ENCODE measurements around the gene OXLD1.

The OXLD1 gene

GRCh38 chr17:81690066-81690465 is 23.7 kb upstream of the OXLD1 start:
- DNase-seq (ENCODE audit: low read depth), result no peak
- no peak overlapping the region for H3K4me3 ChIP-seq (ENCODE audit: control insufficient read depth, low read depth, low read length)
- no peak for TF ChIP-seq CTCF (IDR thresholded peaks at IDR 0.05; ENCODE audit: control insufficient read depth, insufficient read depth, low read depth, low read length, missing control alignments)

- TF ChIP-seq CTCF (IDR thresholded peaks at IDR 0.05; ENCODE audit: control insufficient read depth, insufficient read depth, low read depth, low read length, missing control alignments), result no peak
- DNase-seq (ENCODE audit: low read depth), result no peak
- H3K4me3 ChIP-seq (ENCODE audit: control insufficient read depth, low read depth, low read length), result no peak overlapping the region
Observed at GRCh38 chr17:81688616-81689015, 22.2 kb upstream of the OXLD1 start.

GRCh38 chr17:81687770-81688541 is 21.6 kb upstream of the OXLD1 start:
- DNase-seq (ENCODE audit: low read depth), result no peak
- TF ChIP-seq CTCF (IDR thresholded peaks at IDR 0.05; ENCODE audit: control insufficient read depth, insufficient read depth, low read depth, low read length, missing control alignments), result no peak
- no peak overlapping the region for H3K4me3 ChIP-seq (ENCODE audit: control insufficient read depth, low read depth, low read length)

- TF ChIP-seq CTCF (IDR thresholded peaks at IDR 0.05; ENCODE audit: control insufficient read depth, insufficient read depth, low read depth, low read length, missing control alignments), result no peak
- no peak for DNase-seq (ENCODE audit: low read depth)
- H3K4me3 ChIP-seq (ENCODE audit: control insufficient read depth, low read depth, low read length), result no peak overlapping the region
Observed at GRCh38 chr17:81686614-81687013, 20.2 kb upstream of the OXLD1 start.

- peak overlapping the region; percentile 49 for H3K4me3 ChIP-seq (ENCODE audit: control insufficient read depth, low read depth, low read length)
- no peak for TF ChIP-seq CTCF (IDR thresholded peaks at IDR 0.05; ENCODE audit: control insufficient read depth, insufficient read depth, low read depth, low read length, missing control alignments)
- DNase-seq (ENCODE audit: low read depth), result no peak
Observed at GRCh38 chr17:81685108-81685507, 18.7 kb upstream of the OXLD1 start.

GRCh38 chr17:81684442-81684911 is 18.1 kb upstream of the OXLD1 start:
- no peak for TF ChIP-seq CTCF (IDR thresholded peaks at IDR 0.05; ENCODE audit: control insufficient read depth, insufficient read depth, low read depth, low read length, missing control alignments)
- H3K4me3 ChIP-seq (ENCODE audit: control insufficient read depth, low read depth, low read length), result peak overlapping the region; percentile 49
- no peak for DNase-seq (ENCODE audit: low read depth)
